GM19023 (cell line): Measurements from ENCODE around the gene CEMP1.
"Not testable (repeated sequence)": the region's sequence is repeated elsewhere in the genome, so short reads cannot be mapped to it uniquely, and the experiment has no call there.

Experiments used
- ATAC-seq: cut with Tn5 transposase; IDR thresholded peaks from one replicate; pipeline ENCODE4 v1.9.1; 2021; ENCODE audit warnings: mild to moderate bottlenecking, moderate library complexity; ENCODE audit not compliant: unreplicated experiment

The CEMP1 gene

DNA sequence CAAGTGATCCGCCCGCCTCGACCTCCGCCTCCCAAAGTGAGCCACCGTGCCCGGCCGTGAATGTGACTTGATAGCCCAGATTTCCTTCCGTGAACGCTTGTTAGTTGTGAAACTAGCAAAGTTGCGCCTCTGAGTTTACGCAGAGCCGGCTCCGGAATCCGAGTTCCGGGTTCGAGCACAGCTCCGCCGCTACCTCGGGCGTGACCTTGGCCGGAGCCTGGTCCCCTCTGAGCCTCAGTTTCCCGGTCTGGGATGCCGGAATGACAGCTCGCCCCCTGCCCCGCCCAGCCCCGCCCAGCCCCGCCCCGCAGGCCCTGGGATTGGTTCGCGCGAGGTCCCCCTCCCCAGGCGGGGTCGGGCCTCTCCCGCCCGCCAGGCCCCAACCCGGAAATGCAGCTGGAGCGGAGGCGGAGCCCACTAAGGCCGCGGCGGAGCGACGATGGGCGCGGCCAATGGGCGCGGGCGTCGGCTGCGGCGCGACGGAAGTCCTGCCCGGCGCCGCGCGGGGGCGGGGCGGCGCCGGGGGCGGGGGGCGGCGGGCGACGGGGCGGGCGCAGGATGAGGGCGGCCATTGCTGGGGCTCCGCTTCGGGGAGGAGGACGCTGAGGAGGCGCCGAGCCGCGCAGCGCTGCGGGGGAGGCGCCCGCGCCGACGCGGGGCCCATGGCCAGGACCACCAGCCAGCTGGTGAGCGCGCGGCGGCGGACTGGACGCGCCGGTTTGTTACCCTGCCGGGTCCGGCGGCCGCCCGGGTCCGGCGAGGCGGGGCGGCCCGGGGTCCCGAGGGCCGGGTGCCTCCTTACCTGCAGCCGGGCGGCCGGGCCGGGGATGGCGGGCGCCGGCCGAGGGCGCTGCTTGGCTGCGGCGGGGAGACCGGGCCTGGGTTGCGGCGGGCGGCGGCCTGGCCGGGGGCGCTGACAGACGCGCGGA is 6.5 kb upstream of the CEMP1 start, which contains the start of gene PDPK1:
Gene PDPK1 (plus strand): TSS at position 571 of the 929 bp plus-strand sequence. CDS start 92 bp downstream, at position 663.
- ATAC-seq: peak; percentile 88

DNA sequence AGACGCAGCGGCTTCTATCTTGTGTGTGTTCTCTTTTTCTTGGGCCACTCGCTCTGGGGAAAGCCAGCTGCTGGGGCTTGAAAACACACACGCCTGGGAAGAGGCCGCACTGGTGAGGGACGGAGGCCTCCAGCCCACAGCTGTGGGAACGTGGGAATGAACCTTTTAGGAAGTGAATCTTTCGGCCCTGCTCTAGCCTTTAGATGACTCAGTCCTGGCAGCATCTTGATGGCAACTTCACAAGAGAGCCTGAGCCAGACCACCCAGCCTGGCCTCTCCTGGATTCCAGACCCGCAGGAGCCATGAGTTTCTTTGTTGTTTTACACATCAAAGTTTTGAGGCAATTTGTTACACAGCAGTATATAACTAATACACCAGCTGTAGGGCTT is 4.4 kb upstream of the CEMP1 start:
- no peak for ATAC-seq

DNA sequence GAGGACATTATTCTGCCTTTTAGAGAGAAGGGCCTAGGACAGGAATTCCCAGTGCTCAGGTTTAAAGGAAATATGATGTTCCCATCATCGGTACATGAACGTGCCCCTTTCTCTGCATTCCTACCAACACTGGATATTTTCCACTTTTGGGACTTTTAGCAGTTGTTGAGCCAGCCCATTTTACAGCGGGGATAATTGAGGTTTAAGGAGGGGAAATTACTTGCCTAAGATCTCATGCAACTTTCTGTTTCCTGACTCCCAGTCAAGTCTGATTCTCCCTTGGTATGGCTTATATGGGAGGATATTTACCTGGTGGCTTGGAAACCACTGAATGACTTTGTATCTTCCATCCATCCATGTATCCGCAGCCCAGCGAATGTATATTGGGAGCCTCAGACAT is 3.1 kb upstream of the CEMP1 start:
- ATAC-seq: not testable (repeated sequence)

DNA sequence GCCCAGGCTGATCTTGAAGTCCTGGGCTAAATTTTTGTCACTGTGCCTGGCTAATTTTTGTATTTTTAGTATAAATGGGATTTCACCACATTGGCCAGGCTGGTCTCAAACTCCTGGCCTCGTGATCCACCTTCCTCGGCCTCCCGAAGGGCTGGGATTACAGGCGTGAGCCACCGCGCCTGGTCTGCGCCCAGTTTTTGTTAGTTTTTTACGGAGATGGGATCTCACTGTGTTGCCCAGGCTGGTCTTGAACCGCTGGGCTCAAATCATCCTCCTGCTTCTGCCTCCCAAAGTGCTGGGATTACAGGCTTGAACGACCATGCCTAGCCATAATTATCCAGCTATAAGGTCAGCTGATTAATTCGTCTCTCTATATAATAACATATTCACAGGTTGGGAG is 2.7 kb upstream of the CEMP1 start:
- ATAC-seq: no peak

DNA sequence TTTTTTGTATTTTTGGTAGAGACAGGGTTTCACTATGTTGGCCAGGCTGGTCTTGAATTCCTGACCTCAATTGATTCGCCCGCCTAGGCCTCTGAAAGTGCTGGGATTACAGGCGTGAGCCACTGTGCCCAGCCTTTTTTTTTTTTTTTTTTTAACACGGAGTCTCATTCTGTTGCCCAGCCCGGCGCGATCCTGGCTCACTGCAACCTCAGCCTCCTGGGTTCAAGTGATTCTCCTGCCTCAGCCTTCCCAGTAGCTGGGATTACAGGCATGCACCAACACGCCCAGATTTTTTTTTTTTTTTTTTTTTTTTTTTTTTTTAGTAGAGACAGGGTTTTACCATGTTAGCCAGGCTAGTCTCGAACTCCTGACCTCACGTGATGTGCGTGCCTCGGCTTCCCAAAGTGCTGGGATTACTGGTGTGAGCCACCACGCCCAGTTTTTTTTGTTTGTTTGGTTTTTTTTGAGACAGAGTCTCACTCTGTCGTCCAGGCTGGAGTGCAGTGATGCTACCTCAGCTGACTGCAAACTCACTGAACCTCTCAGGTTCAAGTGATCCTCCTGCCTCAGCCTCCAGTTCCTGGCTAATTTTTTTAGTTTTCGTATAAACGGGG is 2.0 kb upstream of the CEMP1 start:
- ATAC-seq: not testable (repeated sequence)

DNA sequence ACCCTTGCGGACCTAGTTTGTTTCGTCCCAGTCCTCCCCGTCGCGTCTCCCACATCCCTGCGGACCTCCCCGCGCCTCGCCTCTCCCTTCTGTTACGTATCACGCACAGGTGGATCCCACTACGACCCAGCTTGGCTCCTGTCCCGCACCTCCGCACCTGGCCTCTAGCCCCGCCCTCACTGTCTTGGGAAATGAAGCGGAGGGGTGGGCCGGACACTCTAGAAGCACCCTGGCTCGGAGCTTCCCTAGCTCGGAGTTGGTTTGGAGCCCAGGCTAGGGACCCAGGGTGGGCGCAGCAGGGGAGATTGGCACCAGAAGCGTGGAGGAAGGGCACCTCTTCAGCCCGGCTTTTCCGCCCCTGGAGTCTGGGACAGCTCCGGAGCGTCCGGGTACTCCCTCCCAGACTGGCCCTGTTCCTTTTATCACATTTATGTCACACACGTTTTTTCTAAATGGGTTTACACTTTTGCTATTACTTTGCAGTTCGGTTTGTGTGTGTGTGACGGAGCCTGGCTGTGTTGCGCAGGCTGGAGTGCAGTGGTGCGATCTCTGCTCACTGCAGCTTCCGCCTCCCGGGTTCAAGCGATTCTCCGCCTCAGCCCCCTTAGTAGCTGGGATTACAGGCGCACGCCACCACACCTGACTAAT is 1.4 kb upstream of the CEMP1 start:
- ATAC-seq: no peak

DNA sequence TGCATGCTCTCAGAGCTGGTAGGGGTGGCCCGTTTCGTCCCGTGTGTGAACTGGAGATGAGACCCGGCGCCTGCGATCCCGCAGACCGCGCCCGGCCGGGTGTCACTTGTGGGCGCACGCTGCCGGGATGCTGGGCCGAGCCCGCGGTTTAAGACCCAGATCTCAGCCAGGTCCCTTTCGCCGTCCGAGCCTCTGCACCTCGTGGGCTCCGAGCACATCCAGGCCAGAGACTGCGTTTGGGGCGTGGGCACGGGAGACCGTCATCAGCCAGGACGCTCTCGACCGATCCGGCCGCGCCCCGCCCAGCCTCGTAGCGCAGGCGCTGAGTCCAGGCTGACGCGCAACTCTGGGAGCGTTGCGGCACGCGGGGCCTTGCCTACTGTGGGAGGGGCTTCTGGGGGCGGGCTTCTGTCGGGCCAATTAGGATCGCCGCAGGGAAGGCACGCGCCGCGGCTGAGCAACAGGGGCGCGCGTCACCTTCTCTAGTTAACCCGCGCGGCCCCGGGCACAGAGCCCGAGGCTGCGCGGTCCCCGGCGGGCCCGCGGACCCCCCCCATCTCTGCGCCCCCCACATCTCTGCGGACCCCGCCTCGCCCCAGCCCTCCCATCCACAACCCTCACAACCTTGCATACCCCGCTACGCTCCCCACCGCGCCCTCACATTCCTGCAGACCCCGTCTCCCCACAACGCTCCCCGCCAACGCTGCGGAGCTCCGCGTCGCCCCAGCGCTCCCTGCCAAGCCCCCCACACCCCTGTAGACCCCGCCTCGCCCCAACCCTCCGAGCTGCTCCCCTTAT is 687 bp upstream of the CEMP1 start:
- peak; percentile 81 for ATAC-seq

DNA sequence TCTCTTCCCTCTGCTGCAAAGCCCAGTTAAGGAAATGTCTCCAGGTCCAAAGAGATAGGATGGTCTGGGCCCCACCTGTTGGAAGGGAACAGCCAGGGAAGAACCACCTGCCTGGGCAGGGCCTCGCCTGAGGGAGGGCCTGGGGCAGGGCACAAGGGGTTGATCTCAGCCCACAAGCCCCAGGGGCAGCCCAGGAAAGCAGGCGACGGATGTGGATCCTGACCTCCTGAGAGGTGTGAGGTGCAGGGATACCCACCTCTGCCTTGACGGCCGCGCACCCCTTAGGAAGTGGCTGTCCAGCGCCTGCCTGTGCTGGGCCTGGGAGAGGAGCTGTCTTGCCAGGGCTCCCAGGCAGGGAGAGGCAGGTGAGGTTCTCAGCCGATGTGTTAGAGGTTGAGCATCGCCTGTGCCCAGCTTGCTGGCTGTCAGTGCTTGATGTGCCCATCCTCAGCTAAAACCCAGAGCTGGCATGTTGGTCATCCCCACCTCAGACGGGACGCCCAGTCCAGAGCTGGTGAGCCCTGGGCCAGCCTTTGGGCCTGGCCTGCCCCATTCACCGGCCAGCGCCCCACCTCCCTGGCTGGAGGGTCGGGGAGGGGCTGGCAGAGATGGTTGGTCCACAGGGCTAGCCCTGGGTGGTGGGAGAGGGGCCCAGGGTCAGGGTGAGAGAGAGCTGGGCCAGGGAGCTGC is 434 bp downstream of the CEMP1 start:
- no peak for ATAC-seq

DNA sequence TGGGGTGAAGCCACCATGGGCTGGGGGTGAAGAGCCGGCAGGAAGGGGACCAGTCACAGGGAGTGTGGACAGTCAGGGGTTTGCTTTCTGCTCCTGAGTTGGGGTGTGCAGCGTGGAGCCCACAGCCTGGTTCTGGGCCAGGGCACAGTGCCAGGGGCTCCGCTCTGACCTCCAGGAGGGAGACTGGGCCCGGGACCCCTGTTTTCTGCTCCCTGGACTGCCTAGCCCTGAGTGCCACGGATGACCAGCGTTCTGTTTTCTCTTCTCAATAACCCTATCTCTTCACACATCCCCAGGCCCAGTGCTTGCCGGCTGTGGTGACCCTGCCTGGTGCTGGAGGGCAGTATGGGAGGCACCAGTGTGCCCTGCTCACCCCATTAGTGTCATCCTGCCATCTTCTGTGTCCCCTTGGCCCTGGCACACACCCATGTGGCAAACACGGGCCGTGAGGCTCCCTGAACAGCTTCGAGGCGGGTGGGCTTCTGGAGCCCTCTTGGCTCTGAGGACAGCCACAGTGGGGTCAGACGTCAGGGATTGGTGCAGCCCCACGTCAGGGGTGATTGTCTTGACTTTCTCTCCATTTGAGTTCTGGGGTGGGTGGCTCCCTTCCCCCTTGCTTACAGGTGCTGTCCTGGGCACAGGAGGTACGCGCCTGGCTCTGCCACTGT is 1.1 kb downstream of the CEMP1 start:
- no peak for ATAC-seq

DNA sequence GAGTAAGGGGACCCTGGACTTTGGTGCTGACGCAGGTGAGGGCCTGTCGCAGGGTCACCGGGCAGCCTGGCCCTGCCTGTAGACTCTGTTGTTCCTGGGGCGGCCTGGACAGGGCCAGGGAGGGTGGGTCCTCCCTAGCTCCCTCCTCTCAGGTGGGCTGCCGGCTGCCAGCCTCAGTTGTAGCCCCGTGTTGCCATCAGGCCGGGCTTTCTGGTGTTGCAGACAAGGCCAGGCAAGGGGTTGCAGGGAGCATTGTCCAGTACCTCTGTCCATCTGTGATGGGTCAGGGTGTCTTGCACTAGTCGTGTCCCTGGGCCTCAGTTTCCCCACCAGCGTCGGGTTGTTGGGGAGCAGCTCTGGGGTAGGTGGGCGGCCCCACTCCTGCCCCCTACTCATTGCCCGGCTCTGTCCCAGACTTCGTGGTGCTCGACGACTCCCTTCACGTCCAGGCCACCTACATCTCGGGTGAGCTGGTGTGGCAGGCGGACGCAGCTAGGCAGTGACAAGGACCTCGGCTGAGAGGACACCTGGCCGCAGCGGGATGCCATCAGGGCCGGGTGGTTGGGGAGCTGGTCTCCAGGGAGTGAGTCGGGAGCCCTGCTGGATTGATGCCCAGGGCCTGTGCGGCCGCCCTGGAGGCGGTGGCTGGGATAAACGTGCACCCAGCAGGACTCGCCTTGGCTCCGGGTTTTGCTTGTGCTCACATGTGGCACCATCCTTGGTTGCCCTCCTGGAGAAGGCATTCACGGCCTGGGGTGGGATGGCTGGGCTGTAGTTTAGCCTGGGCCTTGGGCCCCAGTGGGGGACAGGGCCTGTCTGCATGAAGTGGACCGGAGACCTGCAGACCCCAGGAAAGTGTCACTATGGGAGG is 1.9 kb downstream of the CEMP1 start:
- ATAC-seq: no peak

DNA sequence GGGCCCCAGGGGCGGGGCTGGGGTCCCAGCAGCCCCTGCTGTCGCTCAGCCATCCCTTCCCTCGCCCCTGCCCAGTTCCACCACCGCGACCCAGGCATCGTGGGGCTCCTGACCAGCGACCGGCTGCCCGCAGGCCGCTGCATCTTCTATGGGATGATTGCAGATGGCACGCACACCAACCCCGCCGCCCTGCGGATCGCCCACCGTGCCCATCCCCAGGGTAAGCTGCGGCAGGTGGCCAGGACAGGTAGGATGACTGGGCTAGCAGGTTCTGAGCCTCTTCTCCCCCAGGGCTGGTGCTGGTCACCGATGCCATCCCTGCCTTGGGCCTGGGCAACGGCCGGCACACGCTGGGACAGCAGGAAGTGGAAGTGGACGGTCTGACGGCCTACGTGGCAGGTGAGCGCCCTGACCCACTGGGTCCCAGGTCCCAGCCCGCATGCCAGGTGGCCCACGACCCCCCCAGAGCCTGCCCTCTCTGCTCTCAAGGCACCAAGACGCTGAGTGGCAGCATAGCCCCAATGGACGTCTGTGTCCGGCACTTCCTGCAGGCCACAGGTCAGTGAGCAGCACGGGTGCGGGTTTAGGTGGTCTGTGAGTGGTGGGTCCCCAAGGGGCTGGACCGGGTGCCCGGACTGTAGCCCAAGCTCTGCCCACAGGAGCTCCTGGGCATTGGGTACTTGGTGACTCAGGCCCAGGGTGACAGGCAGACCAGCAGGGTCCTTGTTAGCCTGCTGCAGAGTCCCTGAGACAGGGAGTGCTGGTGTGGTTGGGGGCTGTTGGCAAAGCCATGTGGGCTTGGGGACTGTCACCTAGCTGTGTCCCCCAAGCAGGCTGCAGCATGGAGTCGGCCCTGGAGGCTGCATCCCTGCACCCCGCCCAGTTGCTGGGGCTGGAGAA is 2.8 kb downstream of the CEMP1 start:
- no peak for ATAC-seq

DNA sequence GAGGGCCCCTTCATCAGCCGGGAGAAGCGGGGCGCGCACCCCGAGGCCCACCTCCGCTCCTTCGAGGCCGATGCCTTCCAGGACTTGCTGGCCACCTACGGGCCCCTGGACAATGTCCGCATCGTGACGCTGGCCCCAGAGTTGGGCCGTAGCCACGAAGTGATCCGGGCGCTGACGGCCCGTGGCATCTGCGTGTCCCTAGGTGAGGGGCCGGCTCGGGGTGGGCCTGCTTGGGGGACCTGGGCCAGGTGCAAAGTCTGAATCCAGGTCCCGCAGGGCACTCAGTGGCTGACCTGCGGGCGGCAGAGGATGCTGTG is 3.5 kb downstream of the CEMP1 start:
- ATAC-seq: no peak

DNA sequence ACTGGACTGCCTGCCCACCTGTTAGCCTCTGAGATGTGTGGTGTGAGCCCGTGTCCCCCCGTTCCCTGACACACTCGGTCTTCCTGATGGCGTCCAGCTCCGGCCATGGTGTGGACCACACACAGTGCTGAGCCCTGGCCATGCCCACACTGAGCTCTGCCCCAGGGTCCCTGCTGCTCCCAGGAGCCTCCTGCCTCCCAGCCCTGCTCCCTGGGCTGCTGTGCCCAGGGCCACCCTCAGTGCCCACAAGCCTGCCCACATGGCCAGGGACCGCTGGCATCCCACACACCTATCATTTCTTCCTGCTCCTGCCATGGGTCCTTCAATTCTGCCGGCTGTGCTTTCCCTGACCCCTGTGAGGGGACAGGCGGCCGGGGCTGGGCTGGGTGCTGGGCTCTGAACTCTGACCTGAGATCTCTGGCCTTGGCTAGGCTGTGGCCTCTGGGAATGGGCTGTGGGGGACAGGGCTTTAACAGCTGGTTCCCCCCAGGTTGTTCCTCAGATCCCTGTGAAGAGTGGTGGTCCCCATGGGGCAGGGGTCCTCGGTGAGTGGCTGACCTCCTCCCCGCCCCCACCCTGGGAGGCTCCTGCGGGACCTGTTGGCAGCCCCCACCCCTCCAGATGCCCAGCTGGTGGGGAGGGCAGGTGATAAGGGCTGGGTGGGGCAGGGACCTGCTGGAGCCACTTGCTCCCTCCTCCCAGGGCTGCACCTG is 4.0 kb downstream of the CEMP1 start:
- no peak for ATAC-seq

DNA sequence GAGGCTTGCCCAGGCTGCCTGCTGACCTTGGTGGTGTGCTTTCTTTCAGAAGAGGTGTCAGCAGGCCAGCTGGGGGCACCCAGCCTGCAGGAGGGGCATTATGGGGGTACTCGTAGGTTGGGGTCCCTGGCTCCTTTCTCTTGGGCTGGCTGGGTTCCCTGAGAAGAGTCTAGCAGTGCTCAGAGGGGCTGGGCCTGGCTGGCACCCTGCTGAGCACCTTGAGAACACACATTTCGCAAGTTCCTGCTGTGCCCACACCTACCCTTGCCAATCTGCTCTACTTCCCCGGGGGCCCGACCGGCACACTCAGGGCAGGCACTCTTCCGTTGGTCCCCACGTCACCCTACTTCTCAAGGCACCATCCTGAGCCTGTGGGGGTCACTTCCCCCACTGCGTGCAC is 5.1 kb downstream of the CEMP1 start:
- ATAC-seq: no peak

DNA sequence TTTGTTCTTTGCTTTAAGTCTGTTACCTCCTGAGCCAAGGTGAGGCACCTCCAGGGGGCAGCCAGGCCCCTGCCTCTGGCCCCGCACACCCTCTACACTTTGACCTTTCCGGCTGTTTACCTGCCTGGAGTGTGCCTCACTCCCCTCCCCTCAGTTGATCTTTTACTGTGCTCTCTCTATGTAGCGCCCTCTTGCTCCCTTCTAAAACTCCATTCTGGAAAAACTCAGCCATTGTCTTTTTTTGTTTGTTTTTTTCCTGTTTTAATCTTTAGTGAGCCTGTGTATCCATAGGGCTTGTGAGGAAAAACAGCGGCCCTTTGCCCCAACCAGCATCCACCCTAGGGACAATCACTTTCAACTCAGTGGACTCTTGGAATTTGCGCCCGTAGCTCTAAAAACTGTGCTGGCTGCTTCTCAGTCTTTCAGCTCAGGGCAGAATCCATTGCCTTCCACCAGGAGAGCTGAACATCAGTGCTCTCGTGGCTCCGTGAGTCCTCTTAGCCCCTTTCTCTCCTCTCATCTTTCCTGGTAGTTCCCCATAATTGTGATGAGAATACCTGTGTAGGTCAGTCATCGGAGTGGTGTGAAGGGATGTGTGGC is 6.8 kb downstream of the CEMP1 start:
- ATAC-seq: no peak

DNA sequence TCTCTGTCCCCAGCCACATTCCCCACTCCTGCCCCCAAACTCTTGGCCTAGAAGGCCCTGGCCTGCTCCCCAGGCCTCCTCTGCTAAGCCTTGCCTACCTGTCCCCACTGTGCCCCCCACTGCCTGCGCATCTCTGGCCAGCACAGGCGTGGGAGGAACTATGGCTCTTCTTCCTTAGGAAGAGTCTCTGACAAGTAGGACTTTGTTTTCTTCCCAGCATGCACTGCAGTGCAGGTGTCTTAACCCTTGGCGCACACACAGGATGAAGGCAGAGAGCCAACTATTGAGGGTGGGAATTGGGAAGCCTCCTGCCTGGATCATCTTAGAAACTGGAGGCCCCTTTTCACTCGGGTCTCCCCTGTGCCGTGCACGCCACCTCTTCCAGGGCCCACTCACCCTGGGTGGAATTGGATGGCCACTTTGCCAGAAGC is 7.4 kb downstream of the CEMP1 start:
- ATAC-seq: no peak
